Activated CD4-positive, CD25-positive, alpha-beta regulatory T cell treated with anti-CD3 and anti-CD28 coated beads, Interleukin-2, amount 50 U/mL, for 72 hours (primary cell): Measurements from ENCODE around the gene SLC25A1.

Experiments used
- DNase-seq: peaks from one replicate; pipeline ENCODE4 v3.0.0; 2021

The SLC25A1 gene

DNA sequence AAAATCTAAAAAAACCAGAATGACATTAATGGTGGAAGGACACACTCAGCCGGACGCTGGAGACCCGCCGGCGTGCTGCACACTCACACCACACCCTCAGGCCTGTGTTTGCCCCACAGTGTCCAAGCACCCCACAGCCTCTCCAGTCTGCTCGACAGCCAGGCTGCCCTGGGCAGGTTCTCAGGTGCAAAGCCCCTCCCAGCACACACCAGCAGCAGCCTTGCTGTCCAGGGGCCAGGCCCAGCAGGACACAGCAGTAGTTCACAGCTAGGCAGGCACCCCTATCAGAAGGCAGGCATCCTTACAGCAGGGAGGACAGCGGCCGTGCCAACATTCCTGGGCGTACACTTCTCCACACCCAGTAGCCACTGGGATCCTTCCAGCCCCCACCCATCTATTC lies 1.7 kb upstream of the SLC25A1 start:
- no peak for DNase-seq

DNA sequence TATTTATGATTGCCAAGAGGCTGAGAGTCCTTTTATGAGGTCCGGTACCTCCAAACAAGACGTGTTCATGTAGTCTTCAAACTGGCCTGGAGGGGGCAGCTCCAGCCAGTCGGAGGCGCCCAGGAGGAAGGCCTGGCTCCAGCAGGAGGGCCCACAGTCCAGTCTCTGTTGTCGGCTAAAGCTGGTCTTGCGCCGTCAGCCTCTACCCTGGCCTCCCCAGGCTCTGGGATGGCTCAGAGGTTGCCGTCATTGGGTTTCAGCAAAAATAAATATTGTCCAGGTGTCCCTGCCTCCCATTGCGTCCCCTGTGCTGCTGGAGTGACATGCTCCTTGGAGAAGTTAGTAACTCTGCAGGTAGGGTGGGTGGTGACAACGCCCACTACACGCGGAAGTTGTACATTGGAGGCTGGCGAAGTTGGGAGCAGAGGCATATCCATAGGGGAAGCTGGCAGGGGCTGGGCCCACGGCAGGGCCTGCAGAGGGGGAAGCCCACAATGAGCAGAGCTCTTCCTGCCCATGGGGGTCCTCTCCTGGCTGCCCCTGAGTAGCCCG lies 1.0 kb upstream of the SLC25A1 start:
- DNase-seq: peak; percentile 57

DNA sequence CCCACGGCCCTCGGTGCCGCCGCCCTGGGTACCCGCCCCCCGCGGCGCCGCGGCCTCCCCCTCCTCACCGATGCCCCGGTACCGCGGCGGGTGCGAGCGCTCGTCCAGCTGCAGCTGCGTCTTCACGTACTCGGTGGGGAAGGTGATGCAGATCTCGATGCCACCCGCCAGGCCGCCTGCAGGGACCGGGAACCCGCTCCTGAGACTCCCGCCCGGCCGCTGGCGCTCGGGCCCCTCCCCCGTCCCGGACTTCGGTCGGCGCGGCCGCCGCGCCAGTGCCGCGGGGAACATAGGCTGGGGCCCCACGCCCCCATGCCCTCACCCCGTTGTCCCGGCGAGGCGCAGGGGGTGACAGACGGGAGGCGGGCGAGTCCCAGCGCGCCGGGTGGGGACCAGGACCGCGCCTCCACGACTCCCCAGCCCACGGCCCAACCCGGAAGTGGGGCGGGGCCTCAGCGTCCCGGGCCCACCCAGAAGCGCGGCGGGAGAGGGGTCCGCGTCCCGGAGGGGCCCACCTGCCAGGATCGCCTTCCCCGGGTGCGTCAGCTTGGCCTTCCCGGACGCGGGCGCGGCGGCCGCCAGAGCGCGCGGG lies 375 bp downstream of the SLC25A1 start:
- no peak for DNase-seq

DNA sequence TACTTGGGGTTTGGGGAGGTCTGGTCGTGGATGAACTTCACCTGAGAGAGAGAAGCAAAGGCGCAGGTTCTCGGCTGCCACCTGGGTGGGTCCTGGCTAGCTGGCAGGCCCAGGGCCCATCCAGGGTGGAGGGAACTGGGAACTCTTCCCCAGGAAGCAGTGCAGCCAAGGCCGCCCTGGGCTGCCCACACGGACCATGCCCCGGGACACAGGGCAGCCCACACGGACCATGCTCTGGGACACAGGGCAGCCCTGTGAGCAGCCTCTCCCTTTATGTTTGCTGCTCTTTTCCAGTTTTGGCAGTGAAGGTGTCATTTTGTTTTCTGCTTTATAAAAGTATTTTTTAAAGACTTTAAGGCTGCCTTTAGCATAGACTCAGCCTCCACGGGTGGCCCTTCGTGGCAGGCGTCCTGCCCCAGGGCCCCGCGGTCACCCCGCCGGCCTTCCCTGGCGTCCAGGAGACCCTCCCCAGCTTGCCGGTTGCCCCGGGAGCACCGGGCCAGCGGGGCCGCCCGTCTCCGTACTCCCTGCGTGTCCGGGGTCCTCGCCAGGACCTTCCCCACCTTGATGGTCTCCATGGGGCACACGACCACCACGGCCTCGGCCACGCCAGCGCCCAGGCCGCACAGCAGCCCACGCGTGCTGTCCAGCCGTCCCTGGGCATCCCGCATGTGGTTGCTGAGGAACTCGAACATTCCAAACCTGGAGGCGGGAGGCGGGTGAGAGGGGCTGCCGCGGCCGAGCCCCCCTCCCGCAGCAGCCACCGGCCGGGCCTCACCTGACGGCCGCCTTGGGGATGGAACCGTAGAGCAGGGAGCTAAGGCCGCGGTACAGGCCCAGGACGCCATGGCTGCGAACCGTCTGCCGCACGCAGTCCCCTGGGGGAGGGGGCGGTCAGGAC lies 1.1 kb downstream of the SLC25A1 start:
- no peak for DNase-seq

- DNase-seq: no peak
Observed at GRCh38 chr22:19176732-19177131, 1.8 kb downstream of the SLC25A1 start.

DNA sequence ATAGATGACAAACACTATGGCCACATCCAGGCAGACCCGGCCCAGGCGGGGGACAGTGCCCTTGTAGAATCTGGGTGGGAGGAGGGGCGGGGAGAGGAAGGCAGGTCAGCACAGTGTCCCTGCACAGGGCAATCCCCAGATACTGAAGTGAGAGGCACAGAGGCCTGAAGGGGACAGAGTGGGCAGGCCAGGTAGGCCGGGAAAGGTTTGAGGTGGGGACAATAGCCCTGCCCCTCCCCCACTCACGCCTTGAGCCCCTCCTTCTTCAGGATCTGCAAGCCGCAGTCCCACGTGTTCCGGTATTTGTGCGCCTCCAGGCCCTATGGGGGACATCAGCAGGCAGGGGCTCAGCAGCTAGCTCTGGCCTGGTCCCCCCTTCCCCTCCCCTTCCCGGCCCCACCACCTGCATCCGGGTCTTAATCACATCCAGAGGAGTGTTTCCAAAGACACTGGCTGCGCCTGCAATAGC lies 2.3 kb downstream of the SLC25A1 start:
- DNase-seq: no peak

GRCh38 chr22:19175602-19176174 lies 2.8 kb downstream of the SLC25A1 start:
- DNase-seq: no peak

DNA sequence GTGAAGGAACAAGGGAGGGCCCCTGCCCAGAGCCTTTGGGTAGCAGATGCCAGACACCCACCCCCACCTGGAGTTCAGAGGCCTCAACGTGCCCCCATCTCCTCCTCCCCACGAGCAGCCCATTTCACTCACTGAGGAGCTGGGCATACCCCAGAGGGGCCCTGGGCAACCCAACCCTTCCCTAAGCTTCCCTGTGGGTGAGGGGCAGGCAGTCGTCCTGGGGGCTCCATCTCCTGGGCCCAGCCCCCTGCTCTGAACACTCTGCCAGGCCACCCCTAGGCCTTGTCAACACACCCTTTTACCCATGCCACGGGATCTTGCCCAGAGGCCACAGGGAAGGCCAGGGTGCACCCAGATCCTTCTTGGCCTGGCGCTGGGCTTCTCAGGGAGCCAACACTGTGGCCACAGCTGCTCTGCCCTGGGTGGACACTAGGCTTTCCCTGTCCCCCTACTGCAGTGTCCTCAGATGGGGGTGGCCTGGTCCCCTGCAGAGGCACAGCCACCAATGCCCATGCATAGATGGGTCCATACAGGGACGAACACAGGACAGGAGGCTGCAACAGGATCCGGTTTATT lies 3.4 kb downstream of the SLC25A1 start:
- no peak for DNase-seq

GRCh38 chr22:19174106-19175025 lies 4.2 kb downstream of the SLC25A1 start:
- DNase-seq: no peak

- no peak for DNase-seq
Observed at GRCh38 chr22:19173047-19174035, 5.2 kb downstream of the SLC25A1 start.

GRCh38 chr22:19172213-19173046 lies 6.1 kb downstream of the SLC25A1 start:
- DNase-seq: no peak

GRCh38 chr22:19169947-19170318 lies 8.6 kb downstream of the SLC25A1 start:
- DNase-seq: no peak

GRCh38 chr22:19169002-19169946 lies 9.3 kb downstream of the SLC25A1 start:
- no peak for DNase-seq

DNA sequence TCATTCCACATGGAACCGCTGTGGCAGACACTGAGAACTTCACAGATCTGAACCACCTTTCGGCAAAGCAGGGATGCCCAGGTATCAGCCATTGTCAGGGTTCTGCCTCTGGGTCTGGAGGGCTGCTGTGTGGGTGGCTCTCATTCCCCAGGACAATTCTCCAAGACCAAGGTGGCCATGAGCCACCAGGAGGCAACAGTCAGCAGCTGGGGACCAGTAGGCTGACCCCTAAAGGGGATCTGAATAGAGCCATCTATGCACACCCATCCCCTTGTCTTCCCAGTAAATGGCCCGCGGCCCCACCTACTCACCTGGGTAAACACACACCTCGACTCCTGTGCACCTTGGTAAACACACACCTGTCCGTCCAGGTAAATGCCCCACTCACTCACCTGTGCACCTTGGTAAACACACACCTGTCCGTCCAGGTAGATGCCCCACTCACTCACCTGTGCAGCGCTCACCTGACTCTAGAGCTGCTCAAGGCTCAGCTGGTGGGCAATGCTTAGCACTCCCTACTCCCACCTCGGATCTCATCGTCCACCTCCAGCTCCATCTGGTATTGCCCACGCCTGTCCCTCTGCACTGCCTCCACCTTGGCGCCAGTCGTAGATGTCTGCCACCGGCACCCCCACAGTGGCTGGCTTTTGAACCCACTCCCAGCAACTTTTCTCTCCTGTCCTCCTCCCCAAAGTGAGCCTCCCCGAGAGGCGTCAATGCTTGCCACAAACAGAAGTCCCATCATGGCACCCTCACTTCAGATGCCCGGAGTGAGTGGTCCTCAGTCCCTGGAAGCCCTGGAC lies 10.2 kb downstream of the SLC25A1 start:
- no peak for DNase-seq

GRCh38 chr22:19167106-19167869 lies 11.2 kb downstream of the SLC25A1 start:
- DNase-seq: no peak

DNA sequence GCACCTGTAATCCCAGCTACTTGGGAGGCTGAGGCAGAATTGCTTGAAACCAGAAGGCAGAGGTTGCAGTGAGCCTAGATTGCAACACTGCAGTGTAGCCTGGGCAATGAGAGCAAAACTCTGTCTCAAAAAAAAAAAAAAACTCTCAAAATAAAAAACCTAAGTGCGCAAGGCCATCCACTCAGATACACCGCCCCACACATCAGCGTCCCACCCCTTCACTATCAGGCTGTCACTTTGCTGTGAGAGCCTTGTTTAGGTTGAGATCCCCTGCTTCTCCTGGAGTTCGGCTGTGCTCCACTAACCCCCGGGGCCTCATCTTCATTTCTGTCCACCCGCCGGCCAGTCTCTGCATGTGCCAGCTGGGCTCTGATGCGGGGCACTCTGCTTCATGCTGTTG lies 12.1 kb downstream of the SLC25A1 start:
- DNase-seq: no peak

DNA sequence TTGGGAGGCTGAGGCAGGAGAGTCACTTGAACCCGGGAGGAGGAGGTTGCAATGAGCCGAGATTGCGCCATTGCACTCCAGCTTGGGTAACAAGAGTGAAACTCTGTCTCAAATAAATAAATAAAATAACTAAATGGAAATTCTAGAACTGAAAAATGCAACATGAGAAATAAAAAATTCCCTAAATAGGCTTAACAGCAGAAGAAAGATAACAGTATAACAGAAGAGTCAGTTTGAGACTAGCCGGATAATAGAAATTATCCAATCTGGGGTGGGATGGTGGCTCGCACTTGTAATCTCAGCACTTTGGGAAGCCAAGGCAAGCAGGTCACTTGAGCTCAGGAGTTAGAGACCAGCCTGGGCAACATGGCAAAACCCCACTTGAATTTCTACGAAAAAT lies 14.1 kb downstream of the SLC25A1 start:
- no peak for DNase-seq
